Stomach (tissue), 4 donors: ENCODE measurements around the gene NR6A1.

ENCODE experiments used
- POLR2AphosphoS5 ChIP-seq, 3 donors: sonication (generic); formaldehyde crosslinking; IDR thresholded peaks; one replicate each; pipeline ENCODE4 v1.6.1; 2016; ENCODE audit warnings: antibody characterized with exemption in 3 of 3
- TF ChIP-seq, protein P1 (sequence below), 7 experiments: fragments of 450-650 bp in 4 of 7; fragments of 200-600 bp in 3 of 7; sonication (generic) in 3 of 7; IDR thresholded peaks; one replicate each; pipeline ENCODE4 v1.5.1; 2016 to 2019; ENCODE audit warnings: antibody characterized with exemption in 7 of 7, control low read depth in 2 of 7, mild to moderate bottlenecking in 1 of 7

GRCh38 chr9:124718928-124719327 is 52.2 kb downstream of the NR6A1 start:
- TF ChIP-seq, protein P1, sequence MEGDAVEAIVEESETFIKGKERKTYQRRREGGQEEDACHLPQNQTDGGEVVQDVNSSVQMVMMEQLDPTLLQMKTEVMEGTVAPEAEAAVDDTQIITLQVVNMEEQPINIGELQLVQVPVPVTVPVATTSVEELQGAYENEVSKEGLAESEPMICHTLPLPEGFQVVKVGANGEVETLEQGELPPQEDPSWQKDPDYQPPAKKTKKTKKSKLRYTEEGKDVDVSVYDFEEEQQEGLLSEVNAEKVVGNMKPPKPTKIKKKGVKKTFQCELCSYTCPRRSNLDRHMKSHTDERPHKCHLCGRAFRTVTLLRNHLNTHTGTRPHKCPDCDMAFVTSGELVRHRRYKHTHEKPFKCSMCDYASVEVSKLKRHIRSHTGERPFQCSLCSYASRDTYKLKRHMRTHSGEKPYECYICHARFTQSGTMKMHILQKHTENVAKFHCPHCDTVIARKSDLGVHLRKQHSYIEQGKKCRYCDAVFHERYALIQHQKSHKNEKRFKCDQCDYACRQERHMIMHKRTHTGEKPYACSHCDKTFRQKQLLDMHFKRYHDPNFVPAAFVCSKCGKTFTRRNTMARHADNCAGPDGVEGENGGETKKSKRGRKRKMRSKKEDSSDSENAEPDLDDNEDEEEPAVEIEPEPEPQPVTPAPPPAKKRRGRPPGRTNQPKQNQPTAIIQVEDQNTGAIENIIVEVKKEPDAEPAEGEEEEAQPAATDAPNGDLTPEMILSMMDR (IDR thresholded peaks at IDR 0.05) = no peak
- TF ChIP-seq POLR2AphosphoS5 (IDR thresholded peaks at IDR 0.05) = no peak
